Osteocyte (in vitro differentiated cells): Measurements from ENCODE around the gene TNFRSF18. TPM values are rescaled to one million over a fixed set of nuclear protein-coding genes. Genes with fewer than 3 reads are reported as not detected.

ENCODE experiments used
- DNase-seq: peaks from one replicate; pipeline ENCODE4 v3.0.0; 2021; ENCODE audit warnings: mixed read lengths; ENCODE audit not compliant: unreplicated experiment; ENCODE audit errors: extremely low spot score
- H3K27ac Mint-ChIP-seq: one replicate; pipeline ENCODE4 v1.8.0; 2021; ENCODE audit warnings: mild to moderate bottlenecking, mixed read lengths; ENCODE audit not compliant: unreplicated experiment
- H3K27me3 Mint-ChIP-seq: one replicate; pipeline ENCODE4 v1.8.0; 2021; ENCODE audit warnings: mixed read lengths; ENCODE audit not compliant: unreplicated experiment
- H3K36me3 Mint-ChIP-seq: one replicate; pipeline ENCODE4 v1.8.0; 2021; ENCODE audit warnings: mixed read lengths; ENCODE audit not compliant: unreplicated experiment
- H3K4me1 Mint-ChIP-seq: one replicate; pipeline ENCODE4 v1.8.0; 2021; ENCODE audit warnings: mixed read lengths; ENCODE audit not compliant: unreplicated experiment
- H3K4me3 Mint-ChIP-seq: one replicate; pipeline ENCODE4 v1.8.0; 2021; ENCODE audit warnings: mild to moderate bottlenecking, moderate library complexity, mixed read lengths; ENCODE audit not compliant: unreplicated experiment
- H3K9me3 Mint-ChIP-seq: one replicate; pipeline ENCODE4 v1.8.0; 2021; ENCODE audit warnings: mixed read lengths; ENCODE audit not compliant: unreplicated experiment
- total RNA-seq: library from RNA; stranded (reverse); gene quantifications from 2 replicates; pipeline ENCODE4 v1.2.1, GENCODE V29; 2021
- TF ChIP-seq, protein P1 (sequence below): fragments of 200-600 bp; sonication (generic); IDR thresholded peaks from 2 replicates; pipeline ENCODE4 v1.5.0; 2021; ENCODE audit warnings: antibody characterized with exemption, mild to moderate bottlenecking, moderate library complexity

TNFRSF18 gene
- total RNA-seq, 1 donor from 2014 or later: not detected

DNA sequence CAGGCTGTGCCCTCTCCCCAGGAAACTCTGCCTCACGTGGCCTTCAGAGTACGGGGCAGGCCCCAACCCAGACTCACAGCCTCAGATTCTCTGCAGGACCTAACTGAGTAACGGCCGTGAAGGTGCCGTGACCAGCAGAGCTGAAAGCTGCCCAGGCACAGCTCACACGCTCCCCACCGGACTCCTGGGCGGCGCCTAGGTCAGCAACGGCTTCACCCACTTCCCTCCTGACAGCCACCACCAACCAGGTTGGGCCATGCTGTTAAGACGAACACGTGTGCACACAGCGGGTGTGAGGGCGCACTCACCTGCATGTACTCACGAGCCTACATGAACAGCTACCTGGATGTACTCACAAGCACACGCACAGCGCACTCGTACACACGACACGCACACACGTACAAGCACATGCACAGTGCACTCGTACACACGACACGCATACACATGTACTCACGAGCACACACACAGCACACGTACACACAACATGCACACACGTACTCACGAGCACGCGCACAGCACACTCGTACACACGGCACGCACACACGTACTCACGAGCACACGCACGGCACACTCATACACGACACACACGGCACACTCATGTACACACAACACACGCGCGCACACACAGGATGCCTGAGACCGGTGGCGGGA lies 16.3 kb upstream of the TNFRSF18 start:
- H3K9me3 Mint-ChIP-seq: no peaks in the 10 kb centered on the region
- H3K27ac Mint-ChIP-seq: no peak overlapping the region
- no peak overlapping the region for H3K4me3 Mint-ChIP-seq
- H3K36me3 Mint-ChIP-seq: peaks cover 28% of the 10 kb centered on the region
- no peak for DNase-seq
- H3K4me1 Mint-ChIP-seq: peaks cover 1% of the 10 kb centered on the region
- H3K27me3 Mint-ChIP-seq: no peaks in the 10 kb centered on the region
- TF ChIP-seq, protein P1, sequence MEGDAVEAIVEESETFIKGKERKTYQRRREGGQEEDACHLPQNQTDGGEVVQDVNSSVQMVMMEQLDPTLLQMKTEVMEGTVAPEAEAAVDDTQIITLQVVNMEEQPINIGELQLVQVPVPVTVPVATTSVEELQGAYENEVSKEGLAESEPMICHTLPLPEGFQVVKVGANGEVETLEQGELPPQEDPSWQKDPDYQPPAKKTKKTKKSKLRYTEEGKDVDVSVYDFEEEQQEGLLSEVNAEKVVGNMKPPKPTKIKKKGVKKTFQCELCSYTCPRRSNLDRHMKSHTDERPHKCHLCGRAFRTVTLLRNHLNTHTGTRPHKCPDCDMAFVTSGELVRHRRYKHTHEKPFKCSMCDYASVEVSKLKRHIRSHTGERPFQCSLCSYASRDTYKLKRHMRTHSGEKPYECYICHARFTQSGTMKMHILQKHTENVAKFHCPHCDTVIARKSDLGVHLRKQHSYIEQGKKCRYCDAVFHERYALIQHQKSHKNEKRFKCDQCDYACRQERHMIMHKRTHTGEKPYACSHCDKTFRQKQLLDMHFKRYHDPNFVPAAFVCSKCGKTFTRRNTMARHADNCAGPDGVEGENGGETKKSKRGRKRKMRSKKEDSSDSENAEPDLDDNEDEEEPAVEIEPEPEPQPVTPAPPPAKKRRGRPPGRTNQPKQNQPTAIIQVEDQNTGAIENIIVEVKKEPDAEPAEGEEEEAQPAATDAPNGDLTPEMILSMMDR: no peak

DNA sequence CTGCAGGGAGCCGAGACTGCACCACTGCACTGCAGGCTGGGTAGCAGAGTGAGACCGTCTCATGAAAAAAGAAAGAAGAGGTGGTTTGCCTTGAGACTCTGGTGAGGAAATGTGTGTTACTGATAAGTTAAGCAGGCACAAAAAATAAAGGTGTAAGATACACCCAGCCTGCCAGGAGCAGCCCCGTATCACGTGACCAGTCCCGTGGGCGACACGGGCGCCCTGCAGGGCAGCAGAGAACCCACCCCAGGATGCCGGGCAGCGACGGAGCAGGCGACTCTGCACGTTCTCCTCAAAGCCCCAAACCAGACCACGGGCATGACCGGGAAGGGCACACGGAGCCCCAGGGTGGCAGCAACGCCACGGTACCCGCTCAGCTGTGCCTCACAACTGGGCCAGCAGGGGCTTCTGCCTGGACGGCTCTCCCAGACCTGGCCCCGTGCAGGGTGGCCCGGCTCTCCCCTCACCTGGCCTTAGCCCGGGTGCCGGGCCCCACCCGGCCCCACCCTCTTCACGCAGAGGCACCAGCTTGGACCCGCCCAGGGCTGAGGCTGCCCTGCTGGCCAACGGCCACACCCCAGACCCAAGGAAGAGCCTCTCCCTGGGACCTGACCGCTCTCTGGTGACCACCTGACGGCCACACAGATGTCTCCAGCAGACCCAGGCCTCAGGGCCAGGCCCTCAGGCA lies 15.6 kb upstream of the TNFRSF18 start:
- peaks cover 28% of the 10 kb centered on the region for H3K36me3 Mint-ChIP-seq
- H3K27ac Mint-ChIP-seq: no peak overlapping the region
- H3K4me3 Mint-ChIP-seq: no peak overlapping the region
- no peaks in the 10 kb centered on the region for H3K27me3 Mint-ChIP-seq
- H3K4me1 Mint-ChIP-seq: peaks cover 1% of the 10 kb centered on the region
- DNase-seq: no peak
- TF ChIP-seq, protein P1: no peak
- no peaks in the 10 kb centered on the region for H3K9me3 Mint-ChIP-seq

DNA sequence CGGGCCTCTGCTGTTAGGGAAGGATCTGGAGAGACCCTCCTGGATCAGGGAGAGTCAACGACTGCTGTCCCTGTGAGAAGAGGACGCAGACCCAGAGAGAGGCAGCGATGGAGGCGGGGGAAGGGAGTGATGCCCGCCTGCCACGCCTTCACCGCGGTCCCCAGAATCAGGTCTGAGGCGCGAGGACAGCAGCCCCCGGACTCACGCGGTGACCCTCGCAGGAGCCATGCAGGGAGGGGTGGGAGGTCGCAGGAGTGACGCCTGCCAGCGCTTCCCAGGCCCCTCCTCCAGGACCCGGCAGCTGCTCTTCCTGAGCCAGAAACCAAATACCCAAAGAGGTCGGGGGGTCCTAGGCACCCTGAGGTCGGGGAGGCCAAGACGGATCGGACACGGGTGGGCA lies 13.8 kb upstream of the TNFRSF18 start:
- no peak overlapping the region for H3K27ac Mint-ChIP-seq
- TF ChIP-seq, protein P1: no peak
- H3K27me3 Mint-ChIP-seq: no peaks in the 10 kb centered on the region
- H3K4me3 Mint-ChIP-seq: no peak overlapping the region
- peaks cover 27% of the 10 kb centered on the region for H3K36me3 Mint-ChIP-seq
- DNase-seq: no peak
- no peaks in the 10 kb centered on the region for H3K9me3 Mint-ChIP-seq
- H3K4me1 Mint-ChIP-seq: peaks cover 11% of the 10 kb centered on the region

DNA sequence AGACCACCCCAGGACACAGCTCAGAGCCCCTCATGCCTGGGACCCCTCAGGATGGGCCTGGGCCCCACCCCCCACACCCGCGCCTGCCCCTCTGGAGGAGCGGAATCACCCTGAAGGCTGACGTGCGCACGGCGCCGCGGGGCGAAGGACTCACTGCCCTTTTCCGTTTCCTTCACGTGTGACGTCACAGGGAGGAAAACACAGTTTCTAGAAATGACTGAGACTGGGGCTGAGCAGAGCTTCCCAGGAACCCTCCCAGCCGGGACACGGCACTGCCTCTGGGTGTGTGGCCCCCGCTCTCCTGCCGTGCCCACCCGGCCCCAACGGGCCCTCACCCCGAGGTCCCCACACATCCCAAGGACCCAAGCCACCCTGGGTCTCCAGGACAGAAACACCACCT lies 12.9 kb upstream of the TNFRSF18 start:
- Mint-ChIP-seq H3K9me3 (no peaks in the 10 kb centered on the region), H3K4me1 (peaks cover 19% of the 10 kb centered on the region), H3K27me3 (no peaks in the 10 kb centered on the region), H3K36me3 (peaks cover 25% of the 10 kb centered on the region), H3K27ac (no peak overlapping the region), H3K4me3 (no peak overlapping the region)
- no peak for DNase-seq
- TF ChIP-seq, protein P1: no peak

DNA sequence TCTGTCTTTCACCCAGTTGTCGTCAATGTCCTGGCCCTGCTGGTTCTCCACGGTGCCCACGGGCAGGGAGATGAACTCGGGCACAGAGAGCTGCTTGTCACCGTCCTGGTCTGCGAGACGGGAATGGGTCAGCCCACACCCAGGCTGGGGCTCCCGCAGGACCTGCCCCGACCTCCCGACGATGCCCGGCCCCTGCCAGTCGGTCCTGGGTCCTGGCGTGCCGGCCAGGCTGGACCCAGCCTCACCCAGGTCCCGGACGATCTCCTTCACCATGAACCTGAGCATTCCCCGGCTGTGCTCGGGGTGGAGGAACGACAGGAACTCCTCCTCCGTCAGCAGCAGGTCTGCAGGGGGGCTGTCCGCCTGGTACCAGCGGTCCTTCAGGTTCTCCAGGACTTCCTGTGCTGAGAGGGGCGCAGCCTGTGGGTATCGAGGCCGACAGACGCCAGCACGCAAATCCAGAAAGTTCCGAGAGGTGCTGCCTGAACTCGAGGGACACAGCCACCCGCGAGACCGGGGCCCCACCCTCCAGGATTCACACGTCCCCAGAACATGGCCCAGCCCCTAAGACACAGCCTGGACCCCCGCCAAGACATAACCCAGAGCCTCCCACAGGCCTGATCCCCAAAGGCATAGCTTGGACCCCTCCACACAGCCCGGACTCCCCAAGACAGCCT lies 12.3 kb upstream of the TNFRSF18 start:
- Mint-ChIP-seq H3K9me3 (no peaks in the 10 kb centered on the region), H3K27ac (no peak overlapping the region), H3K36me3 (peaks cover 24% of the 10 kb centered on the region), H3K4me1 (peaks cover 19% of the 10 kb centered on the region), H3K27me3 (no peaks in the 10 kb centered on the region), H3K4me3 (no peak overlapping the region)
- TF ChIP-seq, protein P1: no peak
- DNase-seq: no peak
